Liver (tissue), 9 donors: ENCODE results near the gene AFAP1. TPM values are rescaled to one million over a fixed set of nuclear protein-coding genes. Genes with fewer than 3 reads are reported as not detected.

ENCODE experiments used
- DNase-seq: peaks from one replicate; pipeline ENCODE4 v3.0.0-alpha.2; 2017; ENCODE audit warnings: low spot score
- H3K27ac ChIP-seq, 2 donors: one replicate each; pipeline ENCODE4 v1.7.0; 2013; ENCODE audit warnings: inconsistent platforms in 2 of 2, low read length in 2 of 2, control low read depth in 1 of 2, low read depth in 1 of 2, mild to moderate bottlenecking in 1 of 2
- H3K27me3 ChIP-seq, 4 donors: one replicate each; pipeline versions ENCODE4 v1.6.1 to v1.7.0; 2013; ENCODE audit warnings: low read length in 3 of 4, inconsistent platforms in 1 of 4, mild to moderate bottlenecking in 1 of 4, moderate library complexity in 1 of 4; ENCODE audit not compliant: control insufficient read depth in 4 of 4, insufficient read depth in 4 of 4
- H3K36me3 ChIP-seq, 4 donors: one replicate each; pipeline versions ENCODE4 v1.6.1 to v1.7.0; 2013; ENCODE audit warnings: low read length in 3 of 4, mild to moderate bottlenecking in 3 of 4, low read depth in 1 of 4, moderate library complexity in 1 of 4; ENCODE audit not compliant: control insufficient read depth in 4 of 4, insufficient read depth in 3 of 4
- H3K4me1 ChIP-seq, 4 donors: one replicate each; pipeline versions ENCODE4 v1.6.1 to v1.7.0; 2013; ENCODE audit warnings: low read length in 3 of 4, mild to moderate bottlenecking in 3 of 4, moderate library complexity in 1 of 4; ENCODE audit not compliant: control insufficient read depth in 4 of 4, insufficient read depth in 4 of 4
- H3K4me3 ChIP-seq, 3 donors: one replicate each; pipeline versions ENCODE4 v1.6.1 to v1.7.0; 2013; ENCODE audit warnings: low read length in 3 of 3, control low read depth in 1 of 3, low read depth in 1 of 3, mild to moderate bottlenecking in 1 of 3
- H3K9ac ChIP-seq, 2 donors: one replicate each; pipeline ENCODE4 v1.7.0; 2013; ENCODE audit warnings: low read length in 2 of 2, mild to moderate bottlenecking in 2 of 2, moderate library complexity in 2 of 2, control low read depth in 1 of 2, low read depth in 1 of 2
- H3K9me3 ChIP-seq, 4 donors: one replicate each; pipeline versions ENCODE4 v1.6.1 to v1.7.0; 2013; ENCODE audit warnings: low read length in 3 of 4; ENCODE audit not compliant: control insufficient read depth in 4 of 4
- ATF3 ChIP-seq: IDR thresholded peaks from 2 replicates; pipeline ENCODE4 v1.6.1; 2016; ENCODE audit warnings: antibody characterized with exemption
- CTCF ChIP-seq: fragments of 150-350 bp; IDR thresholded peaks from 2 replicates; pipeline ENCODE4 v1.5.1; 2017; ENCODE audit warnings: improper control_type of control experiment, low read depth, low read length; ENCODE audit not compliant: missing input control
- EGR1 ChIP-seq, 2 donors: IDR thresholded peaks; 2 replicates each; pipeline ENCODE4 v1.6.1; 2016 to 2018; ENCODE audit warnings: antibody characterized with exemption in 2 of 2, low read depth in 2 of 2
- FOXA2 ChIP-seq: IDR thresholded peaks from 2 replicates; pipeline ENCODE4 v1.6.1; 2016; ENCODE audit warnings: antibody characterized with exemption
- GABPA ChIP-seq, 2 donors: IDR thresholded peaks in 1 of 2; conservative IDR thresholded peaks in 1 of 2; 2 replicates each; pipeline ENCODE4 v1.6.1; 2016; ENCODE audit warnings: antibody characterized with exemption in 2 of 2, mild to moderate bottlenecking in 1 of 2, moderate library complexity in 1 of 2
- HNF4A ChIP-seq, 2 donors: conservative IDR thresholded peaks; 2 replicates each; pipeline ENCODE4 v1.6.1; 2016; ENCODE audit warnings: antibody characterized with exemption in 2 of 2, mild to moderate bottlenecking in 2 of 2
- HNF4G ChIP-seq: IDR thresholded peaks from 2 replicates; pipeline ENCODE4 v1.6.1; 2016; ENCODE audit warnings: antibody characterized with exemption
- JUND ChIP-seq, 2 donors: IDR thresholded peaks; 2 replicates each; pipeline ENCODE4 v1.6.1; 2016; ENCODE audit warnings: antibody characterized with exemption in 2 of 2
- MAX ChIP-seq: IDR thresholded peaks from 2 replicates; pipeline ENCODE4 v1.6.1; 2016; ENCODE audit warnings: antibody characterized with exemption
- NR2F2 ChIP-seq: IDR thresholded peaks from 2 replicates; pipeline ENCODE4 v1.6.1; 2016; ENCODE audit warnings: antibody characterized with exemption
- RAD21 ChIP-seq, 2 donors: IDR thresholded peaks; 2 replicates each; pipeline ENCODE4 v1.6.1; 2016; ENCODE audit warnings: antibody characterized with exemption in 2 of 2, mild to moderate bottlenecking in 2 of 2
- RXRA ChIP-seq, 2 donors: IDR thresholded peaks; 2 replicates each; pipeline ENCODE4 v1.6.1; 2017 to 2018; ENCODE audit warnings: antibody characterized with exemption in 2 of 2, mild to moderate bottlenecking in 1 of 2
- SP1 ChIP-seq: IDR thresholded peaks from 2 replicates; pipeline ENCODE4 v1.6.1; 2018; ENCODE audit warnings: antibody characterized with exemption, mild to moderate bottlenecking
- TAF1 ChIP-seq: conservative IDR thresholded peaks from 2 replicates; pipeline ENCODE4 v1.6.1; 2016; ENCODE audit warnings: antibody characterized with exemption, mild to moderate bottlenecking
- YY1 ChIP-seq: IDR thresholded peaks from 2 replicates; pipeline ENCODE4 v1.6.1; 2016; ENCODE audit warnings: antibody characterized with exemption, mild to moderate bottlenecking
- ZBTB33 ChIP-seq: IDR thresholded peaks from 2 replicates; pipeline ENCODE4 v1.6.1; 2016; ENCODE audit warnings: antibody characterized with exemption
- WGBS: extraction: QIAGEN DNeasy Blood & Tissue Kit; methylation state at CpG from one replicate; pipeline ENCODE4 v1.1.7; 2013; 5-methylcytosine and 5-hydroxymethylcytosine counted together
- polyA plus RNA-seq, 2 donors: library from polyadenylated mRNA; stranded (reverse) in 1 of 2; unstranded in 1 of 2; fragments of 200-250 nt in 1 of 2; fragments of >200 nt in 1 of 2; fragmentation: Nextera tagmentation in 1 of 2; extraction: Ambion mirVana in 1 of 2; gene quantifications; one replicate each; pipeline versions ENCODE4 v1.2.1 to v1.2.3, GENCODE V29; 2013 to 2015
- total RNA-seq, 2 donors: library from RNA; depleted of rRNA; stranded (reverse); fragments of >200 nt; gene quantifications; one replicate each; pipeline ENCODE4 v1.2.3, GENCODE V29; 2014
- donor health status: healthy.
- donor health status: healthy.
- donor health status: healthy.
- donor health status: healthy.
- donor health status: healthy.

AFAP1 gene
- total and polyA plus RNA-seq, 4 donors, result 0.40 to 3.2 (median 1.6) TPM

- TF ChIP-seq CTCF (no peak), RXRA (IDR thresholded peaks at IDR 0.05) (no peak), ATF3 (no peak), FOXA2 (no peak), HNF4G (no peak), ZBTB33 (no peak), MAX (no peak), YY1 (no peak)
- H3K4me1 ChIP-seq, result no peaks in the 10 kb centered on the region
- no peak overlapping the region for H3K9ac ChIP-seq
- no peak overlapping the region for H3K27ac ChIP-seq
- no peak overlapping the region for H3K4me3 ChIP-seq
- no peak for DNase-seq
- no peaks in the 10 kb centered on the region for H3K36me3 ChIP-seq
- H3K27me3 ChIP-seq, result no peaks in the 10 kb centered on the region
- WGBS, result 76% methylated on average over 11 of the region's 11 CpGs
- H3K9me3 ChIP-seq, result no peaks in the 10 kb centered on the region
Observed at GRCh38 chr4:7956934-7957656, 17.4 kb upstream of the AFAP1 start.

GRCh38 chr4:7956270-7956808, 16.7 kb upstream of the AFAP1 start:
- H3K9me3 ChIP-seq, result no peaks in the 10 kb centered on the region
- no peak overlapping the region for H3K9ac ChIP-seq
- no peaks in the 10 kb centered on the region for H3K36me3 ChIP-seq
- 81% methylated on average over 8 of the region's 8 CpGs for WGBS
- H3K27me3 ChIP-seq, result no peaks in the 10 kb centered on the region
- no peak overlapping the region for H3K27ac ChIP-seq
- no peaks in the 10 kb centered on the region for H3K4me1 ChIP-seq
- TF ChIP-seq SP1, result peak; percentile 33
- TF ChIP-seq EGR1 (IDR thresholded peaks at IDR 0.05; ENCODE audit: low read depth in 2 of 2), result no peak
- peak; percentile 83 for TF ChIP-seq NR2F2
- no peak overlapping the region for H3K4me3 ChIP-seq
- no peak for DNase-seq

- Histone ChIP-seq H3K27ac (no peak overlapping the region), H3K36me3 (no peaks in the 10 kb centered on the region), H3K4me1 (no peaks in the 10 kb centered on the region), H3K9ac (no peak overlapping the region), H3K27me3 (no peaks in the 10 kb centered on the region), H3K4me3 (no peak overlapping the region), H3K9me3 (no peaks in the 10 kb centered on the region)
- WGBS, result 73% methylated on average over 4 of the region's 4 CpGs
- no peak for DNase-seq
- no peak for TF ChIP-seq FOXA2
- no peak for TF ChIP-seq RAD21 (IDR thresholded peaks at IDR 0.05)
- no peak for TF ChIP-seq RXRA (IDR thresholded peaks at IDR 0.05)
- TF ChIP-seq ZBTB33, result no peak
- no peak for TF ChIP-seq ATF3
- TF ChIP-seq JUND (IDR thresholded peaks at IDR 0.05), result no peak
- TF ChIP-seq HNF4A (conservative IDR thresholded peaks at IDR 0.05), result no peak
- no peak for TF ChIP-seq SP1
- no peak for TF ChIP-seq YY1
- no peak for TF ChIP-seq MAX
- no peak for TF ChIP-seq NR2F2
- no peak for TF ChIP-seq TAF1
- no peak for TF ChIP-seq GABPA (IDR thresholded peaks at IDR 0.05 in 1 of 2, conservative IDR thresholded peaks at IDR 0.05 in 1 of 2)
Observed at GRCh38 chr4:7955393-7955792, 15.7 kb upstream of the AFAP1 start.
